Stimulated activated naive CD4-positive, alpha-beta T cell (primary cell): Measurements from ENCODE around the gene ADAMTS10.
A peak's percentile ranks its signal among the peaks of the same experiment; 100 is the strongest.
"Not testable (repeated sequence)": the region's sequence is repeated elsewhere in the genome, so short reads cannot be mapped to it uniquely, and the experiment has no call there.

Experiments used
- DNase-seq, 6 experiments: peaks; one replicate each; lab custom pipeline; 2025; lab: John Stamatoyannopoulos, UW

ADAMTS10 gene

DNA sequence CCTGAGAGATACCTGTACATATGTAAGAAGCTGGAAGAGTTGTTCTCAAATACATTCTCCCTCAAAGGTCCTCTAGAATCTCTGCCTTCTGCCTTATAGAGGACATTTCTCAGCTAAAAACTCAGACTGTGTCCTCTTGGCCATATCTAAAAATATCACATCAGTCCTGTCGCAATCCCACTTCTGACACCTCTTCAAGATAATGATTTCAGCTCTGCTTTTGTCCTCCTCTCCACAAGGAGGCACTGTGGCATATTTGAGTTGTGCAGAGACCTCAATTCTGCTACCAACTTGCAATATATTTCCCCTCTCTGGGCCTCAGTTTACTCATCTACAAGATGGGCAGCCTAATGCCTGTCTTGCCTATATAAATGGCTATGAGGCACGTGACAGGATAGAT is 16.6 kb downstream of the ADAMTS10 start:
- DNase-seq = no peak

DNA sequence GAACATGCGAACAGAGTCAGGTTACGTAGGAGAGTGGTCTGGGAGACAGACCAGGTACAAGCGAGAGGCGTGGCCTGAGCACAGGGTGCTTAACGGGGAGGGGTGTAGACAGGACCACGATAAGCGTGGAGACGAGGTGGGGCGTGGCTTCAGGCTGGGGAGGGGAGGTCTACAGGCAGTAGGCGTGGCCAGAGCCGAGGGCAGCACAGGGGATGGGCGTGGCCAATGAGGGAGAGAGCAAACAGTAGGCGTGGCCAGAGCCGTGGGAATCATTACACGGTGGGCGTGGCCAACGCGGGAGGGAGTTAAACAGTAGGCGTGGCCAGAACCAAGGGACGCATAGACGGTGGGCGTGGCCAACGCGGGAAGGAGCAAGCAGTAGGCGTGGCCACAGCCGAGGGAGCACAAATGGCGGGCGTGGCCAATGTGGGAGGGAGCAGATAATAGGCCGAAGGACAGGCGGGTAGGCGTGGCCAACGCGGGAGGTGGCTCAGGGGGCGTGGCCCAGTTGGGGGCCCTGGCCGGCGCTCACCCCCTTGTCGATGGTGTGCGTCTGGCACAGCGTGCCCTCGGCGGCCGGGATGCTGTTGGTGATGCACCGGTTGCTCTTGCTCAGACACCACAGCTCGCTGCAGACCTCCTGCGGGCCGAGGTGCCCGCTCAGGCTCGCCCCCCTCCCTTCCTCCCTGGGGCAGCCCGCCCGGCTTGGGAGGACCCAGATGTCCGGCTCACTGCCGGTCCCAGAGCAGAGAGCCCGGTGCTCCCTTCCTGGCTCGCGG is 18.1 kb downstream of the ADAMTS10 start:
- peak; percentile 94 to 99 (median 97) for DNase-seq

DNA sequence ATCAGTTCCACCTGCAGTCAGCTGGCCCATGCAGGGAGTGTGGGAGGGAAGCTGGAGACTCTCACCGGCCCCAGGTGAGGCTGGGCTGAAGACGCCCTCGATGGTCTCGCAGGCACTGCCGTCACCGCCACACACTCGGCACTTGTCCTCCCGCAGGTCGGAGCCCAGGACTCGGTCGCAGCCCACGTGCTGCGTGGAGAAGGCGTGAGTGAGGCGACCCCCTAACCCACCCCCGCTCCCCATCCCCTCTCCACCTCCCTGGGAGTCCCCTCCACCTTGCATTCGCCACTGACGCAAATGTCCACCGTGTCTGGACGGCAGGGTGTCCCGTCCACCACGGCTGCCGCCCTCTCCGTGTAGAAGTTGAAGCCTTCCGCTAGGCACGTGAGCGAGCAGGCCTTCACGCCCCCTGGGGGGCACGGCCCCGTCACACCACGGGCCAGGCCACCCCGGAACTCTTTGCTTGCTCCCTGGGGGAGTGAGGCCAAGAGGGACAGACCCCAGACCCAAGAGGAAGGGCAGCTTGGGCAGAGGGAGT is 21.3 kb downstream of the ADAMTS10 start:
- DNase-seq = no peak

DNA sequence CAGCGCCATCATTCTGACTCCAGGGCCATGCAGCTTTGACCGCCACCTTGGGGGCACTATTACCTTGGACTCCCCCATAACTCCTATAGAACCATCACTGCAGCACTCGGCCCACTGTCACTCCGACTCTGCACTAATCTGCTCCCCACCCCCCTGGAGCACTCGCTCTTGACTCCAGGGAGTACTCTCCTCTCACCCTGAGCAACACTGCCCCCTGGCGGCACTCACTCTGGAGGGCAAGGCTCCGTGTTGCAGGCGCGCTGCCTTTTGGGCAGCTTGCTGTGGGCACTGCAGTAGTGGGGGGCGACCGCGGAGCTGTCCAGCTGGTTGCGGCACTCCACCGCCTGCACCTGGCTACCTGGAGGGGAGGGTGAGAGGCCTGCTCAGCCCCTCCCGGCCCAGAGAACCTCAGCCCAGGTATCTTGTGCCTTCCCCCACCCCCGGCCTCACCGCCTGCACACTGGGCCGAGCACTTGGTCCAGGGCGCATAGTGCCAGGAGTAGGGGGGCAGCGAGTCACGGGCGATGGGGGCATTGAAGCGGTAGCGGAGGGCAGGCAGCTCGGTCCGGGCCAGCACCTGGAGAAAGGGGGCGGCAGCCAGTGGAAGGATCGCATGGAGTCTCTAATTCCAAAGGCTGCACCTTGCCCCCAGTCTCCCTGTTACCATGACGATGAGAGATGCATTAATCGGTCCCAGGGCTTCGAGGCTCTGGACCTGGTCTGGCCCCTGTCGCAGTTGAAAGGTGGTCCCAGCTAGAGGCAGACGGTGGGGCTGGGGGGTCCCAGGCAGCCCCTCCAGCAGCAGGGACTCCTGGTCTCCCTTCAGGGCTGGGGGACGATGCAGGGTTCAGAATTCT is 24.4 kb downstream of the ADAMTS10 start:
- peak in 4 of 6 experiments; percentile 23 to 33 (median 30) for DNase-seq

DNA sequence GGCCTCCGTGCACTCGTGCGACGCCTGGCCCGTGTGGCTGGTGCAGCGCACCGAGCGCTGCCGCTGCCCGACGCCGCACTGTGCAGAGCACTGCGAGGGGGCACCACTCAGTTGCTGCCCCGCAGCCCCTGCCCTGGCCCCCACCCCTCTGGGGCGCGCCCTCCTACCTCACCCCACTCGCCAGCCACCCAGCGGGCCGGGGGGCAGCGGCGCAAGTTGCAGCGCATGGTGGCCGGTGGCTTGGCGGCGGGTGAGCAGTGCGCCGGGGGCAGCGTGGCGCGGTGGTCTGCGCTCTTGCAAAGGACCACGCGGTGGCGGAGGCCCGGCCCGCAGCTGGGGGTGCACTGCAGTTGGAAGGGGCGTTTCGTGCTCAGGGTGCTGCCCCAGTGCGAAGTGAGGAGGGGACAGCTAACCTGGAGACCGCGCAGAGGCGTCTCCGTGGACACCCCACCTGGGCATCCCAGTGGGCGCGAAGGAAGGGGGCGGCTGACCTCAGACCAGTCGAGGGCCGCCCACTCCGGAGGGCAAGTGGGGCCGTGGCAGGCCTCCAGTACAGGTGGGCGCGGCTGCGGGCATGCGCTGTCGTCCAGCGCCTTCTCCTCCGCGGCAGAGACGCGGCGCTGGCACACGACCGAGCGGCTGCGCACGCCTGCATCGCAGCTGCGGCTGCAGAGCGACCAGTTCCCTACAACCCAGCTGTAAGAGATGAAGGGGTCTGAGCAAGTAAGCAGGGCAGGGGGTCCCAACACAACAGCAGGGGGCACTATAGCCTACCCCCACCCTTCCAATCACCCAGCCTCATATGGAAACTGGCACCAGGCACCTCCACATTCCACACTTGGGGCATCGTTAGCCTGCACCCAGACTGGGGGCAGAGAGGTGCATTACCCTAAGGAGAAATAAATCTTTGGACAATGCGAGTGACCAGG is 25.3 kb downstream of the ADAMTS10 start:
- no peak for DNase-seq

DNA sequence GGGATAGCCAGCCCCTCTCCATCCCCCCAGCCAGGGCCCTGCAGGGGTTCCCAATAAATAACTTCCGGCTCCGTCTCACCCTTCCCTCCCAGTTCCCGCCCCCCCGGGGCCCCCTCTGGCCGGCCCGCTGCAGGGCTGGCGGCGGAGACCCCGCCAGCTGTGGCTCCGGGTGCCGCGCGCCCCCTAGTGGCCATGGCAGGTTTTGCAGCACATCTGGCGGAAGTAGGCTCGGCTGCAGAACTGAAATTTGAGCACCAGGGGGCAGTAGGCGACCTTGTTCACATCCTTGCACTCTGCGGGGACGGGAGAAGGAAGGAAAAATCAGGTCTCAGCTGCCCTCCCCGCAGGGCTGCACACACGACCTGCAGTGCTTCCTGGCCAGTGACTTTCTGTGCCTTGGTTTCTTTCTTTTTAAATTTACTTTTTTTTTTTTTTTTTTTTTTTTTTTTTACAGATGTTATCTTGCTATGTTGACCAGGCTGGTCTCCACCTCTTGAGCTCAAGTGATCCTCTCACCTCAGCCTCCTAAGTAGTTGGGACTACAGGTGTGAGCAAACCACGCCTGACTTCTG is 29.7 kb downstream of the ADAMTS10 start:
- peak; percentile 57 to 91 (median 78) for DNase-seq

DNA sequence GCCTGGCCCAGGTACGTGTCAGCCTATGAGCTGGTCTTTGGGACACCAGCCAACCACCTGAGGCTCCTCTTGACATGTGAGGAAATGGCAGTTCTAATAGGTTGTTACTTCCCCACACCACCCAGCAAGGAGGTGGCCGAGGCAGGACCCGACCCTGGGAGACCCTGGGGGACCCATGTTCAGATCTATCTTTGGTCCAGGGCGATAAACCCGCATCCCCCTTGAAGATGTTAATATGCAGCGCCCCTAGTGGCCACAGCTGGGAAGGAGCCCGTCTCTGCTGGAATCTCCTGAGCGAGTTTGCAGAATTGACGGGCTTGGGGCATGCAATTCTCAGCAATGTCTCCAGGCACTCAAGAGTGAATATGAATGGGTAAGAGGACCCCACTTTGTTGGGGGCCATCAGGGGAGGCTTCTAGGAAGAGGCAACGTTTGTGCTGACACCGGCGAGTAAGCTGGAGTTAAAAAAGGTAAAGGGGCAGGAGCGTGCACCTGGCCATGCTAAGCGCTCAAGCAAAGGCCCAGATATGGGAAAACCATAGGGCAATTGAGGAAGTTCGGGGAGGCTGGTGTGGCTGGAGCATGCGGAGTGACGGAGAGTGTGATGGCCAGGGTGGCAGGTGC is 31.8 kb downstream of the ADAMTS10 start:
- peak; percentile 28 to 88 (median 74) for DNase-seq

DNA sequence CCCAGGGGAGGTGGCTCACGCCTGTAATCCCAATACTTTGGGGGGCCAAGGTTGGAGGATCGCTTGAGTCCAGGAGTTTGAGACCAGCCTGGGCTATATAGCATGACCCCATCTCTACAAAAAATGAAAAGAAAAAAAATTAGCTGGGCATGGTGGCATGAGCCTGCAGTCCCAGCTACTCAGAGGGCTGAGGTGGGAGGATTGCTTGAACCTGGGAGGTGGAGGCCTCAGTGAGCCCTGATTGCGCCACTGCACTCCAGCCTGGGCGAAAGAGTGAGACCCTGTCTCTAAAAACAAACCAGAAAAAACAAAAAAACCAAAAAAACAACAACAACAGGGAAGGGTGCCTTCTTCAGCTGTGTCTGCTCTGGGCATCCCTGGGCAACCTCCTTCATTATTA is 32.8 kb downstream of the ADAMTS10 start:
- no peak for DNase-seq

DNA sequence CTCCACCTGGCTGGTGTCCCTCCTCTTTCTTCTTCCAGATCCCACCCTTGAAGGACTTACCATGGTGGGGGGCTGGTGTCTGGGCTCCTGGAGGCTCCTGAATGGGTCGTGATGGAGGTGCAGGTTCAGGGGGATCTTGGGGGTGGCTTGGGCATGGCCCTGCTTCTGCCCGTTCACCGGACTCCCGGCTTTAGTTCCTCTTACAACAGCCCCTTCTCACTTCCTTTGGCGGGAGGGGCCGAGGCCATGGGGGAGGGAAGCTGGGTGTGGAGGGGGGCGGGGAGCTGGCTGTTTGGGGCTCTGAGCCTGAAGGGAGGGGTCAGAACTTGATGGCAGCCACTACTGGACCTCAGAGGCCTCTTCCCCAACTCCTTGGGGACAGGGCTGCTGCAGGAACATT is 33.3 kb downstream of the ADAMTS10 start, which contains the start of gene MYO1F:
MYO1F (minus strand) TSS at position 196 of the 400 bp plus-strand sequence; CDS start at position 63, 133 bp downstream.
- no peak for DNase-seq

DNA sequence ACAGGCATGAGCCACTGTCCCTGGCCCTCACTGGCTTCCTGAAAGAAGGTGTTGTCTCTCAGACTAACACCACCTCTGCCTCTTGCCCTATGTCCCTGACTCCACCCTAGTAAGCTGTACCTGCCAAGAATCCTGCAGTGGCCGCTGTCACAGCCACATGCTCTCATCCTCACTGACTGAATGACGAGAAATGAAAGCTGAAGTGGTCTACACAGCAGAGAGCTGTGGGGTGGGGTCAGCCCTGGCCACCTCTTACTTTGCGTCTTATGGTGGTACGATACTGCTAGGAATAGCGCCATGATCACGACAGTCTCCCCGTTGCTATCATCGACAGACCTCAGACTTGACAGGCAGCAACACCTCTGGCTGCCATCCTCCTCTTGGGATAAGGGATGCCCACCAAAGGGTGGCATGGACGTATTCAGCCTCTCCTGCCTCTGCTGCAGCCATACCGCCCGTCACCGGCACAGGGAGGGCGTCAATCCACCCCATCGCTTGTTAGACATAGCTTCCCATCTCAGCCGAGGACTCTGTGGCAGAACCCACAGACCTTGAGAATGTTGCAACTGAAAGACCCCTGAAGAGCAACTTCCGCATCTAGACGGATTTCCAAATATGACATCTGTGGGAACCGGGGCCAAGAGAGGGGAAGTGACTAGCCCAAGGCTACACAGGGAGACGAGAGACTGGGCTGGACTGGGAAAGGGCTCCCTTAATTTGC is 34.1 kb downstream of the ADAMTS10 start:
- DNase-seq = no peak

DNA sequence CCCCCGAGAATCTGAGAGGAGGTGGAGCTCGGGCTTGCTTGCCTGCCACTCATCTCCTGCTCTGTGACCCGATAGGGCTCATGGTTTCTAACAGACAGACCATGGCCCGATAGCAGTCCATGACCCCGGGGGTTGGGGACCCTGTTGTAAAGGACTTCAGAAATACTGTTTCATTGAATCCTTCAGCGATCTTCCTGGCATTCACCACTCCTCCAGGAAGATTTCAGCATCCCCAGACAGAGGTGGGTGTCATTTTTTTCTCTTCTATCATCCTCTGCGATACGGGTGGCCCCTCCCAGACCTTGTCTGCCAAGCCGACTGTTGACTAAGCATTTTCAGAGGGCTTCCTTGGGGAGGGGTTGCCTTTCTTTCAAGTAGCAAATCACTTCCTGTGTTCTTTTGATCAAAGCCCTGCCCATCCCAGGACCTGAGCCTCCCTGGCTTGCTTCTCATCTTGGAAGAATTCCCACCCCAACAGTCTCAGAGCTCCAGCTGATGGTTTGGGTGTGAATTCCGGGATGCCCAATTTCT is 35.0 kb downstream of the ADAMTS10 start:
- peak in 5 of 6 experiments; percentile 16 to 55 (median 35) for DNase-seq

DNA sequence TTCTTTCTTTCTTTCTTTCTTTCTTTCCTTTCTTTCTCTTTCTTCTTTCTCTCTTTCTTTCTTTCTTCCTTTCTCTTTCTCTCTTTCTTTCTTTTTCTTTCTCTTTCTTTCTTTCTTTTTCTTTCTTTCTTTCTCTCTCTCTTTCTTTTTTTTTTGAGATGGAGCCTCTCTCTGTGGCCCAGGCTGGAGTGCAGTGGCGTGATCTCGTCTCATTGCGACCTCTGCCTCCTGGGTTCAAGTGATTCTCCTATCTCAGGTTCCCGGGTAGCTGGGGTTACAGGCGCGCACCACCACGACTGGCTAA is 35.9 kb downstream of the ADAMTS10 start:
- DNase-seq = not testable (repeated sequence)

DNA sequence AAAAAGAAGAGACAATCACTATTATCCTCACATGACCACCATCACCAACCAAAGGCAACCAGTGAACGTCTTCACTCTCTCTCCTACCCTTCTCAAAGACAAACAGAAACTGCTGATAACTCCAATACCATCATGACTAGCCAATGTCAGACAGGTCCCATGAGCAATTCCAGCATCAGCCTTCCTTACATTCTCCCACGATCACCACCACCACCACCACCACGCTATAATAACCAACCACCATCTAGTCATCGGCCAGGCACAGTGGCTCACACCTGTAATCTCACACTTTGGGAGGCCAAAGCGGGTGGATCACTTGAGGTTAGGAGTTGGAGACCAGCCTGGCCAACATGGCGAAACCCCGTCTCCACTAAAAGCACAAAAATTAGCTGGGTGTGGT is 37.2 kb downstream of the ADAMTS10 start:
- no peak for DNase-seq

DNA sequence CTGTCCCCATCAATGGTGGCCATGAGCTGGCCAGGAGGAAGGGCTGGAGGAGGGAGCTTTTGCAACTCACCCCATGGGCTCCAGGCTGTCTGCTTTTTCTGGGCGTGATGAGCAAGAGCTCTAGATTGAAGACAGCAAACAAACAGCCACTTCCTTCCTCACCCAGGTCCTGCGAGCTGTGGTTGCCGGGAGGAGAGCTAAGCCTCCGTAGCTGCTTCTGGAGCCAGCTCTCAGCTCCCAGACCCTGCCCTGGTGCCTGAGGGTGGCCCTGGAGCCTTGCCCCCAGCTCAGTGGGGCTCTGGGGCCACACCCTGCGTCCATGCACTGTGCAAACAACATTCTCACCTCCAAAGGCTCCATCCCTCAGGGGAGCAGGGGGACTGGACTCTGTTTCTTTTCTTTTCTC is 39.5 kb downstream of the ADAMTS10 start:
- peak; percentile 10 to 64 (median 39) for DNase-seq

DNA sequence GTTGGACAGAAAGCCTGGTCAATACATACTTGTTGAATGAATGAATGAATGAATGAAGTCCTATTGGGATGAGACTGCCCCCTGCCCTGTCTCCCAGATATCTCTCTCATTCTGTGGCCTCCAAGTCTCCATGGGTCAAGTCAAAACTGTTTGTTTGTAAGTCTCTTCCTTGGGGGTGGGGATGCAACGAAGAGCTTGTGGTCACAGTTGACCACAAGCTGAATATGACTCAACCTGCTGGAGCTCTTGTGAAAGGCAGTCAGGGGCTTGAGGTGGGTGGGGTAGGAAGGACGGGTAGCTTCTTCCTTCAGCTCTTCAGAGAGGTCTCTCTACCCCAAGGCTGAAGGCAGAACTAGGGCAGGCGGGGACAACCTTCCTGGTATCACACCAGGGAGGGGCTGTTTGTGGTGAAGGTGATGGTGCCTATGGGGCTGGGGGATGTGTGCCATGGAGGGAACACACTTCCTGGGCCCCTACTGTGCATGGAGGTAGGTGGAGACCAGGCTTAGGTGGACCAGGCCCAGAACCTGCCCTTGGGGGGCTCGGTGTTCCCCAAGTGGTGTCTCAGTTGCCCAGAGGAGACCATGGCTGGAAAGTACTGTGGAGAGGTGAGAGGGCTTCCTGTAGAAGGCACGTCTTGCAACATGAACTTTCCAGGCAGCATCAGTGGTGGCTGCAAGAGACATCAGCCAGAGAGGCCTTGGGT is 41.3 kb downstream of the ADAMTS10 start:
- peak in 2 of 6 experiments; percentile 9 to 49 for DNase-seq

DNA sequence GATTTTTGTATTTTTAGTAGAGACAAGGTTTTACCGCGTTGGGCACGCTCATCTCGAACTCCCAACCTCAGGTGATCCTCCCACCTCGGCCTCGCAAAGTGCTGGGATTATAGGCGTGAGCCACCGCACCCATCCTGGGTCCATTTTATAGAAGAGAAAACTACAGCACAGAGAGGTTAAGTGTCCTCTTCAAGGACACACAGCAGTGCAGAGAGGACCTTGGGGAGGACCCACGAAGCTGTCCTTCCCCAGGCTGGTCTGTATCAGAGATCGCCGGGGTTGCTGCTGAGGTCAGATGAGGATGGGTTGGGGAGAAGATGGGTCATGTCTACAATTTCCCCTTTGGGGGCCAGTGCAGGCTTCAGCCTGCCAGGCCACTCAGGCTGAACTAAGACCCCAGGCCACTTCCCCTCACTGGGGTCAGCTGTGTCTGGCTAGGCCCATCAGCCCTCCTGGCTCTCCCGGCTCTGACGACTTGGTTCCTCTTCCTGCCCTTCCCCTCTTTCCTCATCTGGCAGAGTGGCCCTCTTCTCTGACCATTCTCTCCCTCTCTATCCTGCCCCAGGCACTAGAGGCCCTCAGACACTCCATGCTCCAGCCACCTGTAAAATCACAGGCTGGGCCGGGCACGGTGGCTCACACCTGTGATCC is 42.9 kb downstream of the ADAMTS10 start:
- no peak for DNase-seq

DNA sequence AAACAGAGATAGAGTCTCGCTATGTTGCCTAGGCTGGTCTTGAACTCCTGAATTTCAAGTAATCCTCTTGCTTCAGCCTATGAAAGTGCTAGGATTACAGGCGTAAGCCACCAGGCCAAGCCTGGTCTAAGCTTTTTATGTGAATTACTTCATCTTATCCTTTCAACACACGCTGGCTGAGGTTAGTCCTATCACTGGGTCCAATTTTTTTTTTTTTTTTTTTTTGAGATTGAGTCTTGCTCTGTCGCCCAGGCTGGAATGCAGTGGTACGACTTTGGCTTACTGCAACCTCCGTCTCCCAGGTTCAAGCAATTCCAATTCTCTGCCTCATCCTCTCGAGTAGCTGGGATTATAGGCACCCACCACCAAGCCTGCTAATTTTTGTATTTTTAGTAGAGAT is 43.7 kb downstream of the ADAMTS10 start:
- no peak for DNase-seq

DNA sequence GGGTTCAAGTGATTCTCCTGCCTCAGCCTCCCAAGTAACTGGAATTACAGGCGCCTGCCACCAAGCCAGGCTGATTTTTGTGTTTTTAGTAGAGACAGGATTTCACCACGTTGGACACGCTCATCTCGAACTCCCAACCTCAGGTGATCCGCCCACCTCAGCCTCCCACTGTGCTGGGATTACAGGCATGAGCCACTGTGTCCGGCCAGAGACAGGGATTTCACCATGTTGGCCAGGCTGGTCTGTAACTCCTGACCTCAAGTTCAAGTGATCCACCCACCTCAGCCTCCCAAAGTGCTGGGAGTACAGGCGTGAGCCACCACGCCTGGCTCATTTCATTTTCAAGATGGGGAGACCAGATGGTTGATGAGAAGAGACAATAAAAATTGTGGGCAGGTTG is 45.6 kb downstream of the ADAMTS10 start:
- DNase-seq = not testable (repeated sequence)
